ENCODE results near the gene TBL3.

DNA sequence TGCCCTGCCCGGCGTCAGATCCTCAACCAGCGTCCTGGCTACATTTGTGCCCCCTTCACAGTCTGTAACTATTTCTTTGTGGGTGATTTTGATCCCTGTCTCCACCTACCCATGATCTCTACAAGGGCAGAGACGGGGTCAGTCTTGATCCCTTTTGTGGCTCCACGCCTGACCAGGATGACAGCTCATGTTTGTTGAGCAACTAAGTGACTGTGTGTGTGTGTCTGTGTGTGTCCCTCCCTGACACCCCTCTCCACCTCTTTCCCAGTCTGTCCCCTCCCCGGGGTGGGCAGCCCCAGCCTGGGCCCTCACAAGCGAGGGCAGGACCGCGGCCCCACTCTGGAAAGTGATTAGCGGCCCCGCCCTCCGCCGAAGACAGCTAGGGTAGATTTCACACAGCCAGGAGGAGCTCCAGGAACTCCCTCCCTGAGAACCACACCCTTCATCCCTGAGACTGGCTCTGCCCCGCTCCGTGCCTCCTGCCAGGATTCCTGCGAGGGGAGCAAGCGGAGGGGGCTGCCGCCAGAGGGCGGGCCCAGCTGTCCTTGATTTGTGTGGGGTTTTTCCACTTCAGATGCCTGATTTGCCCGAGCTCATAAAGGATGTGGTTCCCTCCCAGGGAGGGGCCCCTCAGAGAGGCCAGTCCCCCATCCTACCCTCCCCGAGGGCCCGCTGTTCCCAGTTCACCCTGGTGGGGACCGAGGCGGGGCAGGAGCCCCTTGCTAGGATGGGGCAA is 48.4 kb upstream of the TBL3 start:
- TF ChIP-seq, protein P1, sequence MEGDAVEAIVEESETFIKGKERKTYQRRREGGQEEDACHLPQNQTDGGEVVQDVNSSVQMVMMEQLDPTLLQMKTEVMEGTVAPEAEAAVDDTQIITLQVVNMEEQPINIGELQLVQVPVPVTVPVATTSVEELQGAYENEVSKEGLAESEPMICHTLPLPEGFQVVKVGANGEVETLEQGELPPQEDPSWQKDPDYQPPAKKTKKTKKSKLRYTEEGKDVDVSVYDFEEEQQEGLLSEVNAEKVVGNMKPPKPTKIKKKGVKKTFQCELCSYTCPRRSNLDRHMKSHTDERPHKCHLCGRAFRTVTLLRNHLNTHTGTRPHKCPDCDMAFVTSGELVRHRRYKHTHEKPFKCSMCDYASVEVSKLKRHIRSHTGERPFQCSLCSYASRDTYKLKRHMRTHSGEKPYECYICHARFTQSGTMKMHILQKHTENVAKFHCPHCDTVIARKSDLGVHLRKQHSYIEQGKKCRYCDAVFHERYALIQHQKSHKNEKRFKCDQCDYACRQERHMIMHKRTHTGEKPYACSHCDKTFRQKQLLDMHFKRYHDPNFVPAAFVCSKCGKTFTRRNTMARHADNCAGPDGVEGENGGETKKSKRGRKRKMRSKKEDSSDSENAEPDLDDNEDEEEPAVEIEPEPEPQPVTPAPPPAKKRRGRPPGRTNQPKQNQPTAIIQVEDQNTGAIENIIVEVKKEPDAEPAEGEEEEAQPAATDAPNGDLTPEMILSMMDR (conservative IDR thresholded peaks at IDR 0.05), result peak; percentile 42; the same call in 1 of the 2 replicates
- no peak for TF ChIP-seq EZH2 (IDR thresholded peaks at IDR 0.05; ENCODE audit: low read depth)
